ENCODE data around the gene SRC.

The SRC gene

GRCh38 chr20:37343212-37343993, 2.5 kb upstream of the SRC start:
- Histone ChIP-seq H3K36me3 (ENCODE audit: insufficient read depth) (no peaks in the 10 kb centered on the region), H3K4me1 (ENCODE audit: low read depth, poor library complexity, severe bottlenecking) (peaks cover 4% of the 10 kb centered on the region), H3K9ac (no peak overlapping the region), H2AFZ (ENCODE audit: low read depth) (no peak overlapping the region), H3K27me3 (ENCODE audit: insufficient read depth, low read depth) (no peaks in the 10 kb centered on the region), H3K27ac (no peak overlapping the region), H3K4me3 (IDR thresholded peaks at IDR 0.05; ENCODE audit: insufficient read depth, low read depth, low read length) (no peak overlapping the region), H4K20me1 (ENCODE audit: insufficient read depth) (no peaks in the 10 kb centered on the region), H3K79me2 (ENCODE audit: insufficient read depth, low read depth) (no peaks in the 10 kb centered on the region), H3K4me2 (no peak overlapping the region)
- TF ChIP-seq CTCF (conservative IDR thresholded peaks at IDR 0.05; ENCODE audit: low read depth, low read length), result no peak

GRCh38 chr20:37343994-37344355, 2.0 kb upstream of the SRC start:
- no peak overlapping the region for H3K27ac ChIP-seq
- H3K79me2 ChIP-seq (ENCODE audit: insufficient read depth, low read depth), result no peaks in the 10 kb centered on the region
- no peak overlapping the region for H2AFZ ChIP-seq (ENCODE audit: low read depth)
- H3K36me3 ChIP-seq (ENCODE audit: insufficient read depth), result no peaks in the 10 kb centered on the region
- no peak overlapping the region for H3K4me3 ChIP-seq (IDR thresholded peaks at IDR 0.05; ENCODE audit: insufficient read depth, low read depth, low read length)
- H4K20me1 ChIP-seq (ENCODE audit: insufficient read depth), result no peaks in the 10 kb centered on the region
- TF ChIP-seq CTCF (conservative IDR thresholded peaks at IDR 0.05; ENCODE audit: low read depth, low read length), result no peak
- H3K4me1 ChIP-seq (ENCODE audit: low read depth, poor library complexity, severe bottlenecking), result peaks cover 4% of the 10 kb centered on the region
- no peak overlapping the region for H3K9ac ChIP-seq
- no peaks in the 10 kb centered on the region for H3K27me3 ChIP-seq (ENCODE audit: insufficient read depth, low read depth)
- no peak overlapping the region for H3K4me2 ChIP-seq

DNA sequence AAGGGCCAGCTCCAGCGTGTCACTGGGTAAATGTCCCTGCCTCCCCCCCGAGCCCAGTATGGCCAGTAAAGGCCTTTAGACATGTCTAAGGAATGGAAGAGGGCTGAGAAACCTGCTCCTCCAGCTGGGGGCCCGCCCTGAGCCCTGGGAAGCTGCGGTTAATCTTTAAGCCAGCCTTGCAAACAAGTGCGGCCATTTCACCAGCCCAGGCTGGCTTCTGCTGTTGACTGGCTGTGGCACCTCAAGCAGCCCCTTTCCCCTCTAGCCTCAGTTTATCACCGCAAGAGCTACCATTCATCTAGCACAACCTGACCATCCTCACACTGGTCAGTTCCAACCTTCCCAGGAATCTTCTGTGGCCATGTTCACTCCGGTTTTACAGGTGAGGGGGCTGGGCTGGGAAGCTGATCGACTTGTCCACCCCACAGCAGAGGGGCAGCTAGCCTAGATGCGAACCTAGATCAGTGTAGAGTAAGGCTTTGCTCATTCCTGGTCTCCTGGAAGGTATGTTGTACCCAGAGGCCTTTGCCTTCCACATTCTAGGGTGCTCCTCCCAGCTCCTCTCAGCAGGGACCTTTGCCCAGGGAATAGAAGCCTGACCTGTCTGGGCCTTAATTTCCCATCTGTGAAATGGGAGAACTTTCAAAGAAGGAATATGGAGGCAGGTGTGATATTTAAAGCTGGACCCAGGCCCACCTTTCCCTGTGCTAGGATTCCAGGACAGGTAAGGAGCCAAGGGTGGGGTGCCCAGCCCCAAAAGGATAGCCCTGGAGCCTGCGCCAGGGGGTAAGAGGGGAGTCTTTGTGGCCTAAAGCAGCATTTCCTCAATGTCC, 1.2 kb upstream of the SRC start:
- Histone ChIP-seq H3K4me1 (ENCODE audit: low read depth, poor library complexity, severe bottlenecking) (peaks cover 4% of the 10 kb centered on the region), H3K9ac (no peak overlapping the region), H3K4me3 (IDR thresholded peaks at IDR 0.05; ENCODE audit: insufficient read depth, low read depth, low read length) (no peak overlapping the region), H4K20me1 (ENCODE audit: insufficient read depth) (no peaks in the 10 kb centered on the region), H3K4me2 (no peak overlapping the region), H3K79me2 (ENCODE audit: insufficient read depth, low read depth) (no peaks in the 10 kb centered on the region), H2AFZ (ENCODE audit: low read depth) (peak overlapping the region; percentile 66; the same call in 1 of the 2 replicates), H3K27ac (no peak overlapping the region), H3K27me3 (ENCODE audit: insufficient read depth, low read depth) (no peaks in the 10 kb centered on the region), H3K36me3 (ENCODE audit: insufficient read depth) (no peaks in the 10 kb centered on the region)
- no peak for TF ChIP-seq CTCF (conservative IDR thresholded peaks at IDR 0.05; ENCODE audit: low read depth, low read length)

GRCh38 chr20:37346236-37346534, 245 bp downstream of the SRC start:
- H3K4me1 ChIP-seq (ENCODE audit: low read depth, poor library complexity, severe bottlenecking), result peaks cover 4% of the 10 kb centered on the region
- no peak overlapping the region for H3K4me3 ChIP-seq (IDR thresholded peaks at IDR 0.05; ENCODE audit: insufficient read depth, low read depth, low read length)
- no peak overlapping the region for H3K4me2 ChIP-seq
- H4K20me1 ChIP-seq (ENCODE audit: insufficient read depth), result no peaks in the 10 kb centered on the region
- H3K9ac ChIP-seq, result no peak overlapping the region
- H3K27ac ChIP-seq, result no peak overlapping the region
- no peak for TF ChIP-seq CTCF (conservative IDR thresholded peaks at IDR 0.05; ENCODE audit: low read depth, low read length)
- no peak overlapping the region for H2AFZ ChIP-seq (ENCODE audit: low read depth)
- no peaks in the 10 kb centered on the region for H3K27me3 ChIP-seq (ENCODE audit: insufficient read depth, low read depth)
- H3K79me2 ChIP-seq (ENCODE audit: insufficient read depth, low read depth), result no peaks in the 10 kb centered on the region
- no peaks in the 10 kb centered on the region for H3K36me3 ChIP-seq (ENCODE audit: insufficient read depth)

Measured in KMS-11 (cell line).